ENCODE data around the gene CCDC69. TPM values are rescaled to one million over a fixed set of nuclear protein-coding genes. Genes with fewer than 3 reads are reported as not detected.

Gene CCDC69
- total RNA-seq, 1 donor: 3.0 TPM

- no peak for TF ChIP-seq CTCF (IDR thresholded peaks at IDR 0.05; ENCODE audit: insufficient read depth, low read depth, low read length)
- DNase-seq (ENCODE audit: low read depth): no peak
- H3K4me3 ChIP-seq (ENCODE audit: low read depth, low read length): no peak overlapping the region
Measured at GRCh38 chr5:151231359-151231758, 7.5 kb upstream of the CCDC69 start.

GRCh38 chr5:151230048-151230680 is 6.3 kb upstream of the CCDC69 start:
- no peak for TF ChIP-seq CTCF (IDR thresholded peaks at IDR 0.05; ENCODE audit: insufficient read depth, low read depth, low read length)
- no peak for DNase-seq (ENCODE audit: low read depth)
- H3K4me3 ChIP-seq (ENCODE audit: low read depth, low read length): no peak overlapping the region

GRCh38 chr5:151228986-151229385 is 5.1 kb upstream of the CCDC69 start:
- no peak overlapping the region for H3K4me3 ChIP-seq (ENCODE audit: low read depth, low read length)
- no peak for DNase-seq (ENCODE audit: low read depth)
- no peak for TF ChIP-seq CTCF (IDR thresholded peaks at IDR 0.05; ENCODE audit: insufficient read depth, low read depth, low read length)

GRCh38 chr5:151227918-151228447 is 4.1 kb upstream of the CCDC69 start:
- no peak for TF ChIP-seq CTCF (IDR thresholded peaks at IDR 0.05; ENCODE audit: insufficient read depth, low read depth, low read length)
- H3K4me3 ChIP-seq (ENCODE audit: low read depth, low read length): no peak overlapping the region
- no peak for DNase-seq (ENCODE audit: low read depth)

GRCh38 chr5:151225475-151225874 is 1.6 kb upstream of the CCDC69 start:
- H3K4me3 ChIP-seq (ENCODE audit: low read depth, low read length): no peak overlapping the region
- TF ChIP-seq CTCF (IDR thresholded peaks at IDR 0.05; ENCODE audit: insufficient read depth, low read depth, low read length): no peak
- no peak for DNase-seq (ENCODE audit: low read depth)

GRCh38 chr5:151225071-151225470 is 1.2 kb upstream of the CCDC69 start:
- DNase-seq (ENCODE audit: low read depth): no peak
- no peak overlapping the region for H3K4me3 ChIP-seq (ENCODE audit: low read depth, low read length)
- TF ChIP-seq CTCF (IDR thresholded peaks at IDR 0.05; ENCODE audit: insufficient read depth, low read depth, low read length): no peak

- H3K4me3 ChIP-seq (ENCODE audit: low read depth, low read length): peak overlapping the region; percentile 71
- no peak for TF ChIP-seq CTCF (IDR thresholded peaks at IDR 0.05; ENCODE audit: insufficient read depth, low read depth, low read length)
- no peak for DNase-seq (ENCODE audit: low read depth)
Measured at GRCh38 chr5:151224372-151224771, 480 bp upstream of the CCDC69 start.

Data from fibroblast of villous mesenchyme (primary cell).